A172 (cell line): ENCODE results near the gene PPP1R12B. TPM values are rescaled to one million over a fixed set of nuclear protein-coding genes. Genes with fewer than 3 reads are reported as not detected.
"Not testable (repeated sequence)": the region's sequence is repeated elsewhere in the genome, so short reads cannot be mapped to it uniquely, and the experiment has no call there.

ENCODE experiments used
- DNase-seq: peaks from one replicate; pipeline ENCODE4 v3.0.0-alpha.2; 2015; ENCODE audit warnings: low spot score
- total RNA-seq: library from RNA; depleted of rRNA; stranded (reverse); fragments of >200 nt; shearing (Covaris generic); gene quantifications from 2 replicates; pipeline ENCODE4 v1.2.3, GENCODE V29; 2014

PPP1R12B gene
- total RNA-seq, 1 experiment from 2014 or later = 15.6 TPM

DNA sequence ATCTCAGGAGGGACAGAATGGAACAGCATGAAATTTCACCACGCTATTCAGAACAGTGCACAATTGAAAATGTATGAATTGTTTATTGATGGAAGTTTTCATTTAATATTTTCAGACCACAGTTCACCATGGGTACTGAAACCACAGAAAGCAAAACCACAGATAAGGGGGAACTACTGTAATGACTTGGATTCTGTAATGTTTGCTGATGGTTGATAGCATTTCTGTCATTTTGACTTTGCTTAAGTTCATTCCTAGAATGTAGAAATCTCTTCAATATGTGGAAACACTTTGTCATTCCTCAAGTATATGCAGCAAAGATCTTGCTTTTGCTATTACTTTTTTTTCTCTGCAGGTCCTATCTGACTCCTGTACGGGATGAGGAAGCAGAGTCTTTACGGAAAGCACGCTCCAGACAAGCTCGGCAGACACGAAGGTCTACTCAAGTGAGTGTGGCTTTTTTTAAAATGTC lies 139.7 kb downstream of the PPP1R12B start:
- not testable (repeated sequence) for DNase-seq

DNA sequence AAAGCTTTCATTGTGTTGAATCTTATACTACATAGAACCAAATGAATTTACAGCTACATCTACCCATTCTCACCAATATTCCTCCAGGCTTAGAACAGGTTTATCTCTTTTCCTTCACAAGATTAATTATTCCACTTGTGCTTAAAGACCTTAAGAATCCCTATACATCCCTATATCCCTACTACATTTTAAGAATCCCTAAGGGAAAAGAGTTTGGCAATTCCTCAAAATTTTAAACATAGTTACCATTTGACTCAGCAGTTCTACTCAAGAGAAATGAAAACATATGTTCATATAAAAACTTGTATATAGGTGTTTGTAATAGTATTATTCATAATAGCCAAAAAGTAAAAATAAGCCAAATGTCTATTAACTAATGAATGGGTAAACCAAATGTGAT lies 140.6 kb downstream of the PPP1R12B start:
- not testable (repeated sequence) for DNase-seq

DNA sequence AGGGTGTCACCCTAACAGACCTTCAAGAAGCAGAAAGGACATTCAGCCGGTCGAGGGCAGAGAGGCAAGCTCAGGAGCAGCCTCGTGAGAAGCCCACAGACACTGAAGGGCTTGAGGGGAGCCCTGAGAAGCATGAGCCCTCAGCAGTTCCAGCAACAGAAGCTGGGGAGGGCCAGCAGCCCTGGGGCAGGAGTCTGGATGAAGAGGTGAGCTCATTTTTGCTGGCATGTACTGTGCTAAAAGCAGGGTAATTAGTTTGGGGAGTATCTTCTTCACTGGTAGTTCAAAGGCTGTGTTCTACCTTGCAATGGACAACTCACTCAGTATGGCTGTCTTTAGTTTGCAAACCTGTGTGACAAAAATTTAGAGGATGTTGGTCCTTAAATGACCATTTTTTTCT lies 144.6 kb downstream of the PPP1R12B start:
- DNase-seq = not testable (repeated sequence)

DNA sequence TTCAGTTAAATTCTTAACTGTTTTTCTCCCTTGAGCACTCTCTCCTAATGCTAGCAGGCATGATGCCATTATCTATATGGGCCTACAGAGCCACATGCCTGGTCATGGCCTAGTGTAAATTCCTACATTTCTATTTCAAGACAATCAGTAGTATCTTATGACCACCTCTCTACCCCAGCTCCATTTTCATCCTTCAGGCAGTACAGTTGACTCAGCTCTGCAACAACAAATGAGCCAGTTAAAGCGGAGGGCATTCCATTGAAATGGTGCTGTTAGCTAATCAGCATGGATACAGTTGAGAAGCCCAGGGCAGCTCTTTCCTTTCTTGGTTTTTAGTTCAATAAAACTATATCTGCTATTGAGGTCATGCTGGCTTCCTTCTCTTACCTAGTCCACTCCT lies 150.0 kb downstream of the PPP1R12B start:
- no peak for DNase-seq

DNA sequence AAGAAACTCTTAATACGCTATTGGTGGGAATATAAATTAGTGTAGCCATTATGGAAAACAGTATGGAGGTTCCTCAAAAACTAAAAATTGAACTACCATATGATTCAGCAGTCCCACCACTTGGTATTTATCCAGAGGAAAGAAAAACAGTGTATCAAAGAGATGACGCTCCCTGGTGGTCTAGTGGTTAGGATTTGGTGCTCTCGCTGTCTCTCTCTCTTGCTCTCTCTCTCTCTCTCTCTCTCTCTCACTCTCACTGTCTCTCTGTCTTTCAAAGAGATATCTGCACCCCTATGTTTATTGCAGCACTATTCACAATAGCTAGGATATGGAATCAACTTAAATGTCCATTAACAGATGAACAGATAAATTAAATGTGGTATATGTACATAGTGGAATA lies 151.5 kb downstream of the PPP1R12B start:
- not testable (repeated sequence) for DNase-seq

DNA sequence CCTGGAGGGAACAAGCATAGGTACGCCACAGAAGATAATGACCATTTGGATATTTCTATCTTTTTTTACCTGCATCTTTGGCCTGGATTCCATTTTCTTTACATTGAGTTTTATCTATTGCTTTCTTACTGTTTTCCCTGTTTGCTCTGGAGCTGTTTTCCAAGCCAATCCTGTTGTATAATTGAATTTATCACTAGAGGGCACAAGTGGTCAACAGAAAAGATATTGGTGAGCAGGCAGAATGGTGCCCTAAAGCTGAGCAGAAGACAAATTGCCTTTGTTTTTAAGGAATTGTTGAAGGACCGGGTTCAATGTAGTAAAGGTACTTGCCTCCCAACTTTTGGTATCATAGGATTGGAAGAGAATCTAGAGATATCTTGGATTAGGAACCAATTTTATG lies 152.8 kb downstream of the PPP1R12B start:
- DNase-seq = peak; percentile 41

DNA sequence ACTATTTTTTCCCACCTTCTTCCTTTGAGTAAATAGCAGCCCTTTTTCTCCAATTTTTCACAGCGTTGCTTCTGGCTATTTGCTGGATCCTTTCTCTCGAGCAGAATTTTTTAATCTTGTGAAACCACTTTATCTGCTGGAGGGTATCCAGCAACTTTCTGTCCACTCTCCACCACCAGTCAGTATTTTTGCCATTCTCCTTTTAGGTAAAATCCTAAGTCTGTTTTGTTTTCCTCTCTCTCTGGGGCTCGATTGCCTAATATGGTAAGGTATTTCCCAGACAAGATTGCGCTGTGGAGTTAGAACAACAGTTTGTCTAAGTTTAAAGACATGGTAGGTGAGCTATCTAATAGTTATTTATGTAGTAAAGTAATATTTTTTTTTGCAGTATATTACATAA lies 156.9 kb downstream of the PPP1R12B start:
- peak; percentile 62 for DNase-seq

DNA sequence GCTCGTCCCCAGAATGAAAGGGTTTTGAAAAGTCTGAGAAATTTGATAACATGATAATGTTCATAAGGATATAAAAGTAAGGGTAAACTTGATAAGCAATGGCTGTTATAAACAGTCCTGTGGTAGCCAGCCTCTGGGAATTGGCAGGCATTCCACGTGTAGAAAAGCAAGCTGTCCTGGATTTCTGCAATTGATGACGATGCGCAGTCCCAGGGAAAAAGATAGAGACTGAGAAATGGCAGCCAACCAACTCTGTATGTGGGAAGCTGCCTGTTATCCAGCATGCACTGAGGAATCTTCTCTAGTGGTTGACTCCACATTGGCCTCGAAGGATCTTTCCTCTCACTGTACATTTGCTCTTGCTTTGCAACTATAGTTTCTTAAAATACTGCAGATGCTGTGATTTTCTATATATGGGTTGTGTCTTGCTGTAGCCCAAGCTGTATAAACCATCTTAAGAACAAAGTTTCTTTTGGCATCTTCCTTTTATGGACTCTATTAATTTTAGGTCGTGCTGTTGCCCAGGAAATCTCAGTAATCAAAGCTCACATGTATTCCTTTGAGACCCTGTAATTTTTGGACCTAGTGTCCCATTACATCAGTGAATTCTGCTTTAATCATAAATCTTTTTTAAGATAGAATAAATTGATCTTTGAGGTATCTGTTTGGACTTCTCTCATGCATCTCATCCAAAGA lies 157.5 kb downstream of the PPP1R12B start:
- DNase-seq = peak; percentile 22

DNA sequence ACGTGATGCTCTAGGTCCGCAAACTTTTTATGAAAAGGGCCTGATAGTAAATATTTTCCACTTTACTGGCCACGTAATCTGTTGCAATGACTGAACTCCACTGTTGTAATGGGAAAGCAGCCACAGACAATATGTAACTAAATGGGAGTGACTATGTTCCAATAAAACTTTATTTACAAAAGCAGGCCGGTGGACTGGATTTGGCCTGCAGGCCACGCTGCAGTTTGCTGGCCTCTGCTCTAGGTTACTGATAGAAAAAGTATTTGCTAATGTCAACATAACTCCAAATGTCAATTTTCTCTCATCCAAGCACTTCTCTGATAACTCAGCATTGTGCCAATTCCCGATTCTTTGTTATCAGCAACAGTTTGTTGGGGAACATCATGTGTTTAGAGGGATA lies 160.4 kb downstream of the PPP1R12B start:
- not testable (repeated sequence) for DNase-seq

DNA sequence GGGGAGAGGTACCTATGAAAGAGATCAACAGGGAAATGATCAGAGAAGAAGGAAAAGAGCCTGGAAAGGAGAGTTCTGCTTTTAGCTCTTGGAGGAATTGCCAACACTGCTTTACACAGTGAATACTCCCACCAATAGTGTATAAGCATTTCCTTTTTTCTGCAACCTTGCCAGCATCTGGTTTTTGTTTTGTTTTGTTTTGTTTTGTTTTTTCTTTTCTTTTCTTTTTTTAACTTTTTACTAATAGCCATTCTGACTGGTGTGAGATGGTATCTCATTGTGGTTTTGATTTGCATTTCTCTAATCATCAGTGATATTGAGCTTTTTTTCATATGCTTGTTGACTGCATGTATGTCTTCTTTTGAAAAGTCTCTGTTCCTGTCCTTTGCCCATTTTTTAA lies 165.4 kb downstream of the PPP1R12B start:
- not testable (repeated sequence) for DNase-seq

DNA sequence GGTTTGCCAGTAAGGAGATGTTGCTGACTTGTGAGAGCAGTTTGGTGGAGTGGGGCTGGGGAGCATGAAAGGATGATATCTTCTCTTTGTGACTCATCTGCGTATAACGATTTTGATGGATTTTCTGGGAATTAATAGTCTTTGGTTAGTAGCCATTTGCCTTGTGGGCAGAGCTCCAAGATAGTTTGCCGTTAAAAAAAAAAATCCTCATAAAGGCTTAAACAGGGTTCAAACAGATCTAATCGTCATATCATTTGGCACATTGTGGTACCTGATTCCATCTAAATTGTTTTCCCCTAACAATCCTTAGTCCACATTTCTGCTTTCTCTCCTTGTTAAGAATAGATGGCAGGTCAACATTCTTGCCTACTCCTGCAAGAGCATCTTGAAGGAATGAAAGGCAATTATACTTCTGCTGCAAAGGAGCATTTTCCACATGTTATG lies 168.0 kb downstream of the PPP1R12B start:
- DNase-seq = no peak

DNA sequence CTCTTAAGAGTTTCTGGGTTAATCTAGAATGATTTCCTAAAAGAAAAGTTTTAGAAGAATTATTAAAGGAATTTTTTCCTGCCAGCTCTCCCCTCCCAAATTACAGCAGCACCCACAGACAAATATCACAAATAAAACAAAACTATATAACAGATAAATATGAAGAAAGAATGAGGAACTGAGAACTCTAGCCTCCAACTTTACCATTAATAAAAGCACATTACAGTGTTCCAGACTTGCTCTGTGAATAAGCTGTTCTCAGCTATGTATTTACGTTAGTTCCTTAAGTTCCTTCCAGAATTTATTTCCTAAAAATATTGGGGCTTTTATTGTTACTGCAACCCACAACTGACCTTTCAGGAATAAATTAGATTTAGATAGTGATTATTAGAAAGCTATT lies 168.6 kb downstream of the PPP1R12B start:
- not testable (repeated sequence) for DNase-seq

DNA sequence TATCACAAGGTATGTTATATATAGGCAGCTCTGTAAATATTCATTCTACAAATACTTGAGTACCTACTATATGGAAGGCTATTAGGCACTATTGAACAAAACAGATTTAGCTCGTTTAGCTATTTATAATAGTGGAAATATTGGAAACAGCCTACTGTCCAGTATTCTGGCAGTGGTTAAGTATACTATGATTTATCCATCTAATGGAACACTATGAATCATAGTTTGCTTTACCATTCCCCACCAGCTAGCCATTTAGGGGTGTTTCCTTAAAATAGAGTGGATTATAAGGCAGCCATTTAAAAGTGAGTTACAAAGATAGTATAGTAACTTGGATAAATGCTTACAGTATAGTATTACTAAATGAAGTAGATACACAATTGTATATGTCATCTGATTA lies 169.7 kb downstream of the PPP1R12B start:
- DNase-seq = not testable (repeated sequence)

DNA sequence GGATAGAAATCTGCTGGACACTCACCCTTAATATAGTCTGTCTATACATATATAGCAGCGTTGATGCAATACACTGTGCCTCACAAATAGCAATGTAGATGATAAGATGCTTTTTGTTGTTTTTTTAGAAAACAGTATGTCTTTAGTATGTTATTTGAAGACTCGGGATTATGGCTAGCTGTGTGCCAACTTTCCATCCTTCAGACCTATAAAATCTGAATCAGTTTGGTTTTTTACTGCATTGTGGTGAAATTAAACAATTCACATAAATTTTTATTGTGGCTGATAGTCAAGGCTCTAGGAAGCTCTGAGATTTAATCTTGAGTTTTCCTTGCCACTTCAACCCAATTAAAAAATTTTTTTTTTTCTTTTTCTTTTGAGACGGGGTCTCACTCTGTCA lies 170.4 kb downstream of the PPP1R12B start:
- not testable (repeated sequence) for DNase-seq

DNA sequence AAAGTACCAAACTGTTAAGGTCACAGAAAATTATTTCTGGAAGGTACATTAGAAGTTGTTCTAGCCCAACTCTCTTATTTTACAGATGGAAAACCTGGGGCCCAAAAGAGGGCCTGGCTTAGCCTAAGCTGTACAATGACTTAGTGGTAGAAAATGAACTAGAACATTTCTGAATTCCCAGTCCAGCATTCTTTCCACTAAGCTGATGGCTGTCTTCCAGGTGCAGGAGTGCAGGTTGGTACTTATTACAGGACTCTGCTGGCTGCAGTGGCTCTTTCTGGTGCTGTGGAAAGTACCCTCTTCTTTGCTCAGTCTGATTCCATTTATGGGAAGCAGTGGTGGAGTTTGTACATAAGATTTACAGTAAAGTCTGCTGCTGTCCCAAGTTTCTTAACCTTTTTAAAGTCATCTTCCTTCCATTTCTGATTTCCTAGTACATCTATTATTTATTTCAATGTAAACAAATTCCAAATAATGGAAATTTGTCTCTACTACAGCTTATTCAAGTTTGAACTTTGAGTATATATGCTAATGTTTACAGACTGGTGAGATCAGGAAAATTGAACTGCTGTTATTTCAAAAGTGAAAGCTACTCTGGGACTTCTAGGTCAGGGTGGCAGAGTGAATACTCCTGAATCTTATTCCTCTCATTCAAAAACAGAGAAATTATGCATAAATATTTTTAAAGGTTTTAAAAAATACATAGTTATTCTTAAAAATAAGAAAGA lies 171.8 kb downstream of the PPP1R12B start:
- DNase-seq = not testable (repeated sequence)

DNA sequence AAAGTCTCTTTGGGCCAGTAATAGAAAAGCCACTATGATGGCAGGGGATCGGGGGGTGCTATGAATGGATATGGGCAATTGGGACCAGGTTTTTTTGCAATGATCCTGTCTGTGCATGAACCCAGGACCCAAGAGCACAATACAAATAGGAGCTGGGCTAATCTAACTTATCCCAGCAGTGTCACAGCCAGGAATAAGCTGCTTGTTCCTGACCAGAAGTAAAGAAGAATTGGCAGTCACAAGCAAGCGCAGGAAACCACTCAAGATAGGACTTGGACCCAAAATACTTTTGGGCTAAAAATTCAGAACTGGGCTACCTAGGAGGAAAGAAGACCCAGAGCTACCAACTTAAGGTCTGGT lies 172.3 kb downstream of the PPP1R12B start:
- DNase-seq = not testable (repeated sequence)

DNA sequence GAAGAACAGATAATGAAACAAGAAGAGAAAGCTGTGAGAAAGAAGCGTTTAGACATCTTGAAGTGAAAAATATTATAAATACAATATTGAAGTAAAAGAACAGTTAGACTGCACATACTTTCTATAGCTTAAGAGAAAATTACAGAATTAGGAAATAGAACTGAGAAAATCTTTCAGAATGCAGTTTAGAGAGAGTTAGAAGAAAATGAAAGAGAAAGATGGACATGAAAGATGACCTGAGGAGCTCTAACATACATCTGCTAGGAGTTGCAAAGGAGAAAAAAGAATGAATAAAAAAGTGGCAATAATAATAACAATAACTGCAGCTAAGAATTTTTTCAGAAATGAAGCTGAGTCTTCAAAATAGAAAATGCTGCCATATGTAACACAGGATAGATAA lies 173.0 kb downstream of the PPP1R12B start:
- not testable (repeated sequence) for DNase-seq

DNA sequence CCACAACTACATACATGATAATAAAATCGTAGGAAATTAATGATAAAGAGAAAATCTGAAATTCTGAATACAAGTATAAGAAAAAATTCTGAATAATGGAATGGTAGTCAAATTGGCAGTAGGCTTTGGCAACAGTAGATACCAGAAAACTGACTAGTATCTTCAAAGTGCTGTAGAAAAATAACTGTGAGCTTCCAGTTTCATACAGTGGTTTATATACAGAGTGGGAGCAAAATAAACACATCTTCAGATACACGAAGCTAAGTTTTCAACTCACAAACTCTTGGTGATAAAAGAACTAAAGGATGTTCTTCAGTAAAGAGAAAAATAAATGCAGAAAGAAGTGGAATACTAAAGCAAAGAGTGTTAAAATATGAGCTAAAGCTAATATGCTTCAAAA lies 173.4 kb downstream of the PPP1R12B start:
- DNase-seq = no peak

DNA sequence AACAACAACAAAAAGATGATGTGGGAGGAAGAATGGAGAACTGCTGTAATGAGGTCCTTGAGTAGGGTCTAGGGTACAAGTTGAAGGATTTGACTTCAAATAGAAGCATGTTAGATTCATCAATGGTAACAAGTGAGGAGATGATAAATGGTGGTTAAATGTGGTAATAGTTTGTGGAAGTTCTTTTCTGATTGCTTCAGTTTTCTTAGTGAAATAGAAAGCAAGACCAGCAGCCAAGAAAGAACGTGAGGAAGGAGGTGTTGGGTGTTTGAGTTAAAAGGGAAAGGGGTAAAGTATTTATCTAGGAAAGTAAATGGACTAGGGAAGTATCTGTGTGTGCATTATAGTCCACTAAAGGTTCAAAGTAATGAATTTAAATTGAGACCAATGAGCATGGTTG lies 177.6 kb downstream of the PPP1R12B start:
- not testable (repeated sequence) for DNase-seq

DNA sequence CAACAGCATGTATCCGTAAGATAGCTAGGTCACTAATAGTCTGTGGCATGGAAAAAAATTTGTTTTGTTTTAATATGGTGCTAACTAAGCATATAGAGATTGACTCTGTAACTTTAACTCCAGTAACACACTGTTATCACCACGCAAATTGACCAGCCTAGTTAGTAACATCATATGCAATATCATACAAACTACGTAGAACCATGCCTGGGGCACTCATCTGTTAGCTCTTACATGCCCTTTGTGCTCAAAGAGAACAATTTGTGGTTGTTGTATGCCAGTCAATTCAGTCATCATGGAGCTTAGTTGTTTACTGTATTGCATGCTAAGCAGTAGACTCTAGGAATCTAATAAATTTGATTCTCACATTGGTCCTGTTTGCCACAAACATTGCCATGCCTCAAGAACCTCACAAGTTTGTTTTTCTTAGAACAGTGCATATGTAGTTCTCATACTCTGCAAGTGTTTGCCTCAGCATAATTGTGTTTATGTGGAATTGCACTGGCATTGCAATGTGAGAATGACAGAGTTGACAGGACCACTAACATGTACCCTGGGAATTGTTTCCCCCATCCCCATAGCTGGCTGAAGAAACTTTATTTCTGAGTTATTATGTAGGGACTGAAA lies 179.7 kb downstream of the PPP1R12B start:
- not testable (repeated sequence) for DNase-seq

DNA sequence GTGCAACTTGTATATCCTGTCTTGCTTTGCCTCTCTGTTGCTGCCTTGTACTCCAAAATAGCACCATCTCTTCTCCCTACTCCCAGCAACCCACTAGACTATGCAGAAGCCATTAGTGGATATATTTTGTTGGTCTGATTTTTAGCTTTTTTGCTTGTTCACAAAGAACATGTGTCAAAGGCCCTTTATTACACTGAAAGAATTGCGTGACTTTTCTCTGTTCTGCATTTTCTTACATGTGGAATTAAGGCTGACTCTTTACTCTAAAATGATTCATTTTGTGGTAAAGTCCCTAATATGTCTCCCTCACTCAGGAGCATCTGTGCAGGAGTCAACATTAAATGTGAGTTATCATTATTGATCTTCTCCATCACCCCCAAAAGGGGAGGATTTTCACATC lies 182.2 kb downstream of the PPP1R12B start:
- not testable (repeated sequence) for DNase-seq

DNA sequence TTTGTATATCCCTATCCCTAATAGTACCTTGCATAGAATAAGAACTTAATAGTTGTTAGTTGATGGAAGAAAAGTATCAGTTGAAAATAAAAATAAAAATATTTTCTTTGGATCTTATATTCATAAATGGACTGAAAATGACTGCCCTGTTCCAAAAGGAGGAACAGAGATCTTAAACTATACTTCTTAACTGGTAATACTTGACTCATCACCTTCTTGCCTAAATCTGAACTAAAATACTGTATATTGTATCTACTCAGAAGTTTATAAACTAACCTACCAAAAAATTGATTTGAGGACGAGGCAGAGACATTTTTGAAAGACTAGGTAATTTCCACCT lies 182.9 kb downstream of the PPP1R12B start:
- no peak for DNase-seq
